ENCODE measurements around the gene ATP6AP1. TPM values are rescaled to one million over a fixed set of nuclear protein-coding genes. Genes with fewer than 3 reads are reported as not detected.

ATP6AP1 gene
- total and polyA plus RNA-seq, 3 donors from 2014 or later, result 95.1 to 158 (median 119) TPM

DNA sequence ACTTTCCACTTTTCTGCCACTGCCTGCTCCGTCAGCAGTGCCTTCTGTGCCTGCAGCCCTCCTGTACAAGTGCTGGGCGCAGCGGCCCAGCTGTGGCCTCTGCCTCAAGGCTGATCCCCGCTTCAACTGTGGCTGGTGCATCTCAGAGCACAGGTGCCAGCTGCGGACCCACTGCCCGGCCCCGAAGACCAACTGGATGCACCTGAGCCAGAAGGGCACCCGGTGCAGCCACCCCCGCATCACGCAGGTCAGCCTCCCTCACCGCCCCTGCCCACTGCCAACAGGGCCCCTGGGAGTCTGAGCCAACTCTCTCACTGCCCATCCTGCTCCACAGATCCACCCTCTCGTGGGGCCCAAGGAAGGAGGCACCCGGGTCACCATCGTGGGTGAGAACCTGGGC is 37.1 kb downstream of the ATP6AP1 start:
- H3K4me3 ChIP-seq, result no peak overlapping the region
- no peak for TF ChIP-seq CTCF (IDR thresholded peaks at IDR 0.05)
- TF ChIP-seq POLR2A (IDR thresholded peaks at IDR 0.05), result no peak
- H3K9me3 ChIP-seq, result no peaks in the 10 kb centered on the region
- DNase-seq, result no peak
- no peaks in the 10 kb centered on the region for H3K4me1 ChIP-seq
- H3K36me3 ChIP-seq (ENCODE audit: low read depth, missing control alignments), result no peaks in the 10 kb centered on the region
- no peaks in the 10 kb centered on the region for H3K27me3 ChIP-seq
- 94% methylated on average over 12 of the region's 14 CpGs; no CpG with 5 or more reads in 1 of the 2 donors for WGBS, 2 donors
- intact Hi-C loops (cut with DNase I; ENCODE audit: low total_unique reads), result no loop called here
- H3K27ac ChIP-seq, result no peak overlapping the region

DNA sequence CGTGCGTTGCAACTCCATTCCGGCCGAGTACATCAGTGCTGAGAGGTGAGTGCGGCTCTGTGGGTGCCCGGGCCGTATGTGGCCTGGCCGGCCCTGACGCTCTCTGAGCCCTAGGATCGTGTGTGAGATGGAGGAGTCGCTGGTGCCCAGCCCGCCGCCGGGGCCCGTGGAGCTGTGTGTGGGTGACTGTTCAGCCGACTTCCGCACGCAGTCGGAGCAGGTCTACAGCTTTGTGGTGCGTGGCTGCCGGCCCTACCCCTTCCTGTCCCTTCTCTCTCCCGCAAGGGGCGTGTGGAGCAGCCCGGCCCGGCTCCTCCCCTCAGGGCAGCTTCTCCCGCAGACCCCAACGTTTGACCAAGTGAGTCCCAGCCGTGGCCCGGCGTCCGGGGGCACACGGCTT is 37.6 kb downstream of the ATP6AP1 start:
- Histone ChIP-seq H3K4me3 (no peak overlapping the region), H3K27me3 (no peaks in the 10 kb centered on the region), H3K9me3 (no peaks in the 10 kb centered on the region), H3K27ac (no peak overlapping the region), H3K4me1 (no peaks in the 10 kb centered on the region), H3K36me3 (ENCODE audit: low read depth, missing control alignments) (no peaks in the 10 kb centered on the region)
- no peak for TF ChIP-seq POLR2A (IDR thresholded peaks at IDR 0.05)
- no peak for TF ChIP-seq CTCF (IDR thresholded peaks at IDR 0.05)
- WGBS, 2 donors, result 93% methylated on average over 18 of the region's 32 CpGs; no CpG with 5 or more reads in 1 of the 2 donors
- DNase-seq, result no peak
- intact Hi-C loops (cut with DNase I; ENCODE audit: low total_unique reads), result no loop called here

DNA sequence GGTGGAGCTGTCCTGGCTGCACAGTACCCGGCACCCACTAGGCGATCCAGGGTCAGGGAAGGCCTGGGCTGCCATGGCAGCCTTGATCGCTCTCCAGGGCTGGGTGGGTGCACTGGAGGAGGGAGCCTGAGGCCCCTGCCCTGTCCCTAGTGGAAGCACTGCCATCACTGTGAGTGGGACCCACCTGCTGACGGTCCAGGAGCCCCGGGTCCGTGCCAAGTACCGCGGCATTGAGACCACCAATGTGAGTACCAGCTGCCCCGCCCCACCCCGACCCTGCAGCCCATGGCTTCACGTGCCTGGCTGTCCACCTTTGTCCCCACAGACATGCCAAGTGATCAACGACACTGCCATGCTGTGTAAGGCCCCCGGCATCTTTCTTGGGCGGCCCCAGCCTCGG is 38.4 kb downstream of the ATP6AP1 start:
- no peaks in the 10 kb centered on the region for H3K9me3 ChIP-seq
- no peak for TF ChIP-seq POLR2A (IDR thresholded peaks at IDR 0.05)
- TF ChIP-seq CTCF (IDR thresholded peaks at IDR 0.05), result no peak
- intact Hi-C loops (cut with DNase I; ENCODE audit: low total_unique reads), result no loop called here
- no peak overlapping the region for H3K27ac ChIP-seq
- no peaks in the 10 kb centered on the region for H3K36me3 ChIP-seq (ENCODE audit: low read depth, missing control alignments)
- 96% methylated on average over 11 of the region's 15 CpGs; no CpG with 5 or more reads in 1 of the 2 donors for WGBS, 2 donors
- H3K4me3 ChIP-seq, result no peak overlapping the region
- no peaks in the 10 kb centered on the region for H3K27me3 ChIP-seq
- no peak for DNase-seq
- H3K4me1 ChIP-seq, result no peaks in the 10 kb centered on the region

DNA sequence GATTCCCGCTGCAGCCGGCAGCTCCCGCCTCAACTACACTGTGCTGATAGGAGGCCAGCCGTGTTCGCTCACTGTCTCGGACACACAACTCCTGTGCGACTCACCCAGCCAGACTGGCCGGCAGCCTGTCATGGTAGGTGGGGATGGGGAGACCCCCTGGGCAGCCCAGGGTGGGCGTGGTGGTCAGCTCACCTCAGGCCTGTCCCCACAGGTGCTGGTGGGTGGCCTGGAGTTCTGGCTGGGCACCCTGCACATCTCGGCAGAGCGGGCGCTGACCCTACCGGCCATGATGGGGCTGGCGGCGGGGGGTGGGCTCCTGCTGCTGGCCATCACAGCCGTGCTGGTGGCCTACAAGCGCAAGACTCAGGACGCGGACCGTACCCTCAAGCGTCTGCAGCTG is 39.1 kb downstream of the ATP6AP1 start:
- intact Hi-C loops (cut with DNase I; ENCODE audit: low total_unique reads), result no loop called here
- no peaks in the 10 kb centered on the region for H3K36me3 ChIP-seq (ENCODE audit: low read depth, missing control alignments)
- 84% methylated on average over 6 of the region's 21 CpGs; no CpG with 5 or more reads in 1 of the 2 donors for WGBS, 2 donors

More for the DNA sequence above, 39.1 kb downstream of the ATP6AP1 start:
- Histone ChIP-seq H3K27me3 (no peaks in the 10 kb centered on the region), H3K27ac (no peak overlapping the region), H3K9me3 (no peaks in the 10 kb centered on the region), H3K4me1 (no peaks in the 10 kb centered on the region), H3K4me3 (no peak overlapping the region)
- DNase-seq, result no peak
- TF ChIP-seq CTCF (IDR thresholded peaks at IDR 0.05), result no peak
- no peak for TF ChIP-seq POLR2A (IDR thresholded peaks at IDR 0.05)

Data from testis (tissue), 3 donors.